Fibroblast of pulmonary artery (primary cell): Measurements from ENCODE around the gene FOXC2.

Experiments used
- DNase-seq: peaks from one replicate; pipeline ENCODE4 v3.0.0-alpha.2; 2010; ENCODE audit warnings: low read depth
- H3K4me3 ChIP-seq: replicated peaks from 2 replicates; pipeline ENCODE4 v1.5.1; 2011; ENCODE audit warnings: low read depth, mild to moderate bottlenecking, control low read depth, low read length, moderate library complexity
- TF ChIP-seq, protein P1 (sequence below): IDR thresholded peaks from 2 replicates; pipeline ENCODE4 v1.5.1; 2011; ENCODE audit warnings: mild to moderate bottlenecking, control low read depth, low read length, inconsistent platforms; ENCODE audit errors: missing control alignments

FOXC2 gene

DNA sequence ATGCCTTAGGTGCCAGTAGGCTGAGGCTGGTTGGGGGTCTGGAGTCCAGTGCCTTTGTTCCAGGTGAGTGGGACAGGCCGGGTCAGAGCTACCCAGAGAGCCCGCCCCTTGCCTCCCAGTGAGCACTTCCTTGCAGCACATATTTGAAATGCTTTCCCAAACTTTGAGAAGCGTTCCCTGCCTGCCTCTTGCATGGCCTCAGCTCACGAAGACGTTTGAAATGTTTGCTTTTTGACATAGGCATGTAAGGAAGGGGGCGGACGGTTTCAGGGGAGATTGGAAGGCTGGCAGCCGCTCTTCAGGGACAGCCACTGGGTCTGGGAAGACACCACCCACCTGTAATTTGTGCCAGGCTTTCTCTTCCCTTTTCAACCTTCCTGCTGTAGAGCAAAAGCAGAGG is 6.6 kb downstream of the FOXC2 start:
- TF ChIP-seq, protein P1, sequence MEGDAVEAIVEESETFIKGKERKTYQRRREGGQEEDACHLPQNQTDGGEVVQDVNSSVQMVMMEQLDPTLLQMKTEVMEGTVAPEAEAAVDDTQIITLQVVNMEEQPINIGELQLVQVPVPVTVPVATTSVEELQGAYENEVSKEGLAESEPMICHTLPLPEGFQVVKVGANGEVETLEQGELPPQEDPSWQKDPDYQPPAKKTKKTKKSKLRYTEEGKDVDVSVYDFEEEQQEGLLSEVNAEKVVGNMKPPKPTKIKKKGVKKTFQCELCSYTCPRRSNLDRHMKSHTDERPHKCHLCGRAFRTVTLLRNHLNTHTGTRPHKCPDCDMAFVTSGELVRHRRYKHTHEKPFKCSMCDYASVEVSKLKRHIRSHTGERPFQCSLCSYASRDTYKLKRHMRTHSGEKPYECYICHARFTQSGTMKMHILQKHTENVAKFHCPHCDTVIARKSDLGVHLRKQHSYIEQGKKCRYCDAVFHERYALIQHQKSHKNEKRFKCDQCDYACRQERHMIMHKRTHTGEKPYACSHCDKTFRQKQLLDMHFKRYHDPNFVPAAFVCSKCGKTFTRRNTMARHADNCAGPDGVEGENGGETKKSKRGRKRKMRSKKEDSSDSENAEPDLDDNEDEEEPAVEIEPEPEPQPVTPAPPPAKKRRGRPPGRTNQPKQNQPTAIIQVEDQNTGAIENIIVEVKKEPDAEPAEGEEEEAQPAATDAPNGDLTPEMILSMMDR, result no peak
- no peak overlapping the region for H3K4me3 ChIP-seq

GRCh38 chr16:86573646-86574508 is 7.2 kb downstream of the FOXC2 start:
- no peak for DNase-seq
- no peak overlapping the region for H3K4me3 ChIP-seq
- TF ChIP-seq, protein P1, result no peak

More for the DNA sequence above, 6.6 kb downstream of the FOXC2 start:
- no peak for DNase-seq

- no peak overlapping the region for H3K4me3 ChIP-seq
- TF ChIP-seq, protein P1, result no peak
- DNase-seq, result no peak
These were observed 8.0 kb downstream of the FOXC2 start for GRCh38 chr16:86574646-86575045.

DNA sequence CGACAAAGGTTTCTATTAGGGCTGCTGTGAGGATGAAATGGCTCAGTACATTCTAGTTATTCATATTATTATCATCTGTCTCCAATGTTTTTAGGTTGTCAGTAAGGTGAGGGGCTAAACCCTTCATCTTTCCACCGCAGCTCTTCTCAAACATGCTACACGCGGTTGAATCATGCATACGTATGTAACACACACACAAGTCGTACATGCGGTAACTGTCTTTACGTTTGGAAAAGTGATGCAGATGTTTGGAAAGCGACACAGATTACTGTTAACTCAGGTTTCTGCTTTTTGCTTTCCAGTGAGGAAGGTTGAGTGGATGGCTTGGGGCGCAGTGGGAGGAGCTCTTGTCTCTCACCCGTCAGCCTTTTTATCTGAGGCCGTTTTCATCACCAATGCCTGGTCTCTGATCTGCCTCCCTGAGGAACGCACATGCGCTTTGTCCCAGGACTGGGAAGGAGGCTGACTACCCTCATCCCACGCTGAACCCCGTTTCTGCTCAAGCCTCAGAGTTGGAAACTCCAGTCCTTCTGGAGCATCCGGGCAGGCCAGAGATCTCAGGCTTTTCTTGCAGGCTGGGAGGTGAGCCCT is 8.6 kb downstream of the FOXC2 start:
- TF ChIP-seq, protein P1, result no peak
- peak overlapping the region; percentile 66 for H3K4me3 ChIP-seq
- DNase-seq, result no peak

DNA sequence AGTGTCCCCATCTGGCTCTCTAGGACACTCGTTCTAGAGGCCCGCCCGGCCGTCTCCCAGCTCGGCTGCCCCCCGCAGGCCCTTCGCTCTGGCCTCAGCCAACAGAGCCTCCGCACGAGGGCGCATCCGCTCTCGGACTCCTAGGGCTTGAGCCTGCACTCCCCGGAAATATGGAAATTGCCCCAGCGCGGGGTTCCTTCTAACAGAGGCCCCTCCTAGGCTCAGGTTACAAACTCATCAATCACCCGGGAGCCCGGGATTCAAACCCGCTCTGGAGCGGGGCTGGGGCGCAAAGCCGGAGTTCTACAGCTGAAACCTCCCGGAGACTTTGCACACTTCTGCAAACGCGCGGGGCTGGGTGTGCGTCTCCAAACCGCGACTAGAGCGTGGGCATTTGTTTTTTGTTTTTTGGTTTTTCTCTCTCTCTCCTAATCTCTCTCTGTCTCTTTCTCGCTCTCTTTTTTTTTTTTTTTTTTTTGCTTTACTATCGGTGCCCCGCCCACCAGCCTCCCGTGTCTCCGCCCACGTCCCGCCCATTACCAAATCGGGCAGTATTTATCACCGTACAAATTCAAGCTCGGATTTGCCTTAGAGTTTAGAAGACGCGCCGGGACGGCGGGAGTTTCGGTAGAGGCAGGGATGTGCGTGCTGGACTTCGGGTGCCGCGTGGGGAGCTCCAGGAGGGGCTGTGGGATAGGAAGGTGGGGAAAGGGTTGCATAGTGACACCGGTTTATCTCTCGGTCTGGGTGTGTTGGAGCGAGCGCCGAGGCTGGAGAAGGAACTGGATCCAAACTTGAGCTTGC is 9.3 kb downstream of the FOXC2 start:
- TF ChIP-seq, protein P1, result peak; percentile 70
- peak; percentile 95 for DNase-seq
- peak overlapping the region; percentile 66 for H3K4me3 ChIP-seq

GRCh38 chr16:86576591-86577313 is 10.1 kb downstream of the FOXC2 start:
- H3K4me3 ChIP-seq, result peak overlapping the region; percentile 66
- TF ChIP-seq, protein P1, result no peak
- no peak for DNase-seq
